22Rv1 (cell line): ENCODE measurements around the gene INSL3.

ENCODE experiments used
- CTCF ChIP-seq: fragments of 450-650 bp; IDR thresholded peaks from 2 replicates; pipeline ENCODE4 v1.5.1; 2017; ENCODE audit warnings: mild to moderate bottlenecking
- ZFX ChIP-seq: fragments of 450-650 bp; IDR thresholded peaks from 2 replicates; pipeline ENCODE4 v1.6.1; 2017; ENCODE audit warnings: antibody characterized with exemption, borderline replicate concordance

GRCh38 chr19:17794731-17795494 is 26.4 kb downstream of the INSL3 start, which contains the start of gene B3GNT3:
- TF ChIP-seq CTCF (no peak), ZFX (no peak)
